ENCODE measurements around the gene KRTAP10-3.
"Not testable (repeated sequence)": the region's sequence is repeated elsewhere in the genome, so short reads cannot be mapped to it uniquely, and the experiment has no call there.

Gene KRTAP10-3

DNA sequence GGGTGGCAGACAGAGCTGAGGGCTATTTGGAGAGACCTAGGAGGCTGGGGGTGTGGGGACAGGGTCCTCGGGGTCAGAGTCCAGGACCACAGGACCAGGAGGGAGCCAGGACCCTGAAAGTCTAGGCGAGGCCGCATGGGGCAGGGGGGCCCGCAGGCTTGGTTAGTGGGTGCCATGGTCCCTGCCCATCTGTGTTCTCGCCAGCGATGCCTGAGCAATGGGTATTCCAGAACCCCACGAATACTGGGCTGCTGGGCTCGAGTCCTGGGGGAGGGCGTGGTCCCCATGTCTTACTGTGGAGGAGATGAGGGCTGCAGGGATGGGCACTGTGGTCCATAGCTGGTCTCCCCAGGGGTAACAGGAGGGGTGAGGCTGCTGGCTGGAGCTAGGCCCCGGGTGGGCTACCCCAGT, 31.7 kb upstream of the KRTAP10-3 start:
- no peak for DNase-seq (ENCODE audit: low read depth, low spot score)

DNA sequence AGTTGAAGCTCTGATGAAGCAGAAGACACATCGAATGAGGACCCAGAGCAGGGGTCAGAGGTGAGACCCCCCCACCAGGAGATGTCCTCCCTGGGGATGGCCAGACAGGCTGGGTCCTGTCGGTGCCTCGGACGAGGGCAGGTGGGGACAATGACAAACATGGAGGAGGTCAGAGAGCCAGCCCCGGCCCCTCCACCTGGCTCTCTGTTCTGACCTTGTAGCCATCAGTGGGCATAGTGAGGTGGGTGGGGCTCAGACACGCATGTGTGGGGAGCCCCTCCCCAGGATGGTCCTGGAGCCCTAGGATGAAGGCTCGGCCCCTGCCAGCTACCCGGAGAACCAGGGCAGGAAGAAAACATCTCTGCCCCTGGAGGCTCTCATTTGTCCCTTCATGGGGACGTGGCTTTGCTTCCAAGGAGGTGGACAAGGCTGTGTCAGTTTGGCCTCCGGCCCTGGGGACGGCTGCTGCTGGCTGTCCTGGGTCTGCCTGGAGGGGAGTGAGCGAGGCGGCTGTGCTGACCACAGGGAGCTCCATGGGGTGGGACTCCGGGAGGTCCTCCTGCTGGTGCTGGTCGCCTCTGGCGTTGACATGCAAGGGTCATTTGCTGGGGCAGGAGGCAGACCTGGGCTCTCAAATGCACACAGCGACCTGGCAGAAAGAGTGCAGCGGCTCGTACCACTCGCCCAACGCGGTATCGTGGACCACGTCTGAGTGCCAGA, 31.2 kb upstream of the KRTAP10-3 start:
- no peak for DNase-seq (ENCODE audit: low read depth, low spot score)

DNA sequence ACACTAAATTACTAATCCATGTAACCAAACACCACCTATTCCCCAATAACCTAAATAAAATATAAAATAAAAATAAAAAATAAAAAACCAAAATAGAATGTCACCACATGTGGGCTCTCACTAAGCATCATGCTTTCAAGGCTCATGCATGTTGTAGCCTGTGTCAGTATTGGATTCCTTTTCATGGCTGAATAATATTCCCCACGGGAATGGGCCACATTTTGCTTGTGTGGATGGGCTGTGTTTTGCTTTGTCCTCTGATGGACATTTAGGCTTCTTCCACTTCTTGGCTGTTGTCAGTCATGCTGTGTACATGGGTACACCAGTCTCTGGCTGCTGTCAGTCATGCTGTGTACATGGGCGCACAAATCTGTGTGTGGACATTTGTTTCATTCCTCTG, 30.5 kb upstream of the KRTAP10-3 start:
- no peak for DNase-seq (ENCODE audit: low read depth, low spot score)

DNA sequence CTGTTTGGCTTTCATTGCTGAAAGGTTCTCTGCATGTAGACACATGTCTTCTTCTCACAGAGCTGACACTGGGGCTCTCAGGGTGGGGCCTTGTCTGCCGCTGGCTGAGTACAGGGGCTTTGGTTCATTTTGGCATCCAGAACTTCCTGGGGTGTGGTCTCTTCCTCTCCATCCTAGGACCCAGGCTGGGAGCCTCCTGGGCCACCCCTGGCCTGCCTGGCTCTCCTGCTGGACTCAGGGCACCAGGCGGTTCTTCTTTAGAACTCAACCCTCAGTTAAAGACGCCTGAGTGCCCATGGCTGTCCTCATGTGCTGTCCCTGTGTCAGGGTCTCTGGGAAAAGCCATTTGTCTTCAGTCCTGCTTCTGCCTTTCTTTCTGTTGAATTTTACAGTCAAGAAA, 27.3 kb upstream of the KRTAP10-3 start:
- no peak for DNase-seq (ENCODE audit: low read depth, low spot score)

DNA sequence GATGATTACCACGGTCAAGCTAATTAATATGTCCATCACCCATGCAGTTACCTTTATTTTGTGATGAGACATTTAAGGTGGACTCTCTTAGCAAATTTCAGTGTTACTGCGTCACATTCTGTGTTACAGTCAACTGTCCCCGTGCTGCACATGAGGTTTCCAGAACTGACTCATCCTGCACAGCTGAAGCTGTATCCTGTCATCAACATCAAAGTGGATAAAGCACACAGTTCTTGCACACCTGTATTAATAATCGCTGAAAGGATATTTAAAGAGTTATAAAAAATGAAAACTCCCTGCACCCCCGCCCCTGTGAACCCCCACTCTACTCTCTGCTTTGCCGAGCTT, 25.2 kb upstream of the KRTAP10-3 start:
- DNase-seq (ENCODE audit: low read depth, low spot score) = no peak

DNA sequence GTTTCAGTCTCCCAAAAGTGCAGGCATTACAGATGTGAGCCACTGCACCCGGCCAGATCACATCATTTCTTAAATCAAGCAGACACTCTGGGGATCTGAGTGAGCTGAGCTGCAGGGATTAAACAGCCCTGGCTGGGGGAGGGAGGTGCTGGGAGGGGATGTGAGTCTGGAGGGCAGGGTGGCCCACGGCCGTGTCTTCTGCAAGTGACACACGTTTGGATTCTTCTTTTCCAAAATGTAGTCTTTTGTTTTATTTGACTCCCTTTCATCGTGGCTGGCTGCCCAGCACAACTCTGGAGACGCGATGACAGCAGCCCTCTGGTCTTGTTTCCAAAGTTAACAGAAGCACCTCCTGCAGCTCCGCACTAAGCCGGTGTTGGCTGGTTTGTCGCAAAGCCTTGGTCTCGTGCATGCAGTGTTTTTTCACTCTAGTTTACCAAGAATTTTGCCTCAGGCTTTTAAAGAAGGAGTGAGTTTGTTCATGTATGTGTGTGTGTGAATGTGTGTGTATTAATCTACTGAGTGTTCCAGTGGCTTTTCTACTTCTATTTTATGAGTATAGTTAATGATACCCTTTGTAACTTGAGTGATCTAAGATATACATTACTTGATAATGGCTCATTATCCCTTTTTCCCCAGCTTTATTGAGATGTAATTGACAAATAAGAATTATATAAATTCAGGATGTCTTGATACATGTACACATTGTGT, 24.6 kb upstream of the KRTAP10-3 start:
- no peak for DNase-seq (ENCODE audit: low read depth, low spot score)

- DNase-seq (ENCODE audit: low read depth, low spot score) = no peak
Observed at GRCh38 chr21:44582055-44582454, 23.5 kb upstream of the KRTAP10-3 start.

GRCh38 chr21:44581158-44581557, 22.6 kb upstream of the KRTAP10-3 start:
- DNase-seq (ENCODE audit: low read depth, low spot score) = no peak

GRCh38 chr21:44580231-44580821, 21.7 kb upstream of the KRTAP10-3 start, which contains the start of gene KRTAP10-5:
TSS of gene KRTAP10-5 (minus strand) at chr21:44580604. CDS start at chr21:44580578, 26 bp downstream.
- DNase-seq (ENCODE audit: low read depth, low spot score) = not testable (repeated sequence)

GRCh38 chr21:44579833-44580144, 21.2 kb upstream of the KRTAP10-3 start:
- DNase-seq (ENCODE audit: low read depth, low spot score) = no peak

DNA sequence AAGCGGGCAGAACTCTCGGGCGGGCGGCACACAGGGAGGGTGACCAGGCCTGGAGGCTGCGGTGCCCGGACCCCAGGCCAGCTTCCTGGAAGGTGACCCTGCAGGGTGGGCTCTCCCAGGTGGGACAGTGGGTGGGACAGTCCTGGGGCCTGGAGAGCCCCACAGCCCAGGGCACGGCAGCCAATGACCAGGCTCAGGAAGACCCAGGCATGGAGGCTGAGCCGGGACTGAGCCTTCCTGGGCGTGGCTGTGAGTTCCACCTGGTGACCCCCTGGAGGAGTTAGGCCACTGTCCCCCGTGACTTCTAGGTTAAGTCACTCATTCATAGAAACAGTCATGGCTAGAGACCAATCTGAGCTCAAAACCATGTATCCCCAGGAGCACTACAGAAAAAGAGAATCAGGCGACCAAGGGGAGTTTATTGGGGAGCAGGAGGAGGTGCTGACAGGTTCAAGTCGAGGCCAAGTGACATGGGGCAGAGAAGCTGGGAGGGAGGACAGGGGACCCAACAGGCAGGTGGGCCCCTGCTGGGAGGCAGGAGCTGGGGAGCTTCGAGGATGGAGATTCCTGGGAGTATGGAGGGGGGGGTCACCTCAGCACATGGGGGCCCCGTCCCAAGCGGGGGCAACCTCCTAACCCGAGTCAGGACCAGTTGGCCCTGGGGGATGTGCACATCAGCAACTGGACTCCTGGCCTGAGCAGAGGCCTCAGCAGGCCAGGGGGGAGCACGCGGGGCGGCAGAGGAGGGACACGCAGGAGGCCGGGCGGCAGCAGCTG, 20.6 kb upstream of the KRTAP10-3 start:
- no peak for DNase-seq (ENCODE audit: low read depth, low spot score)

- DNase-seq (ENCODE audit: low read depth, low spot score) = no peak
Observed at GRCh38 chr21:44578371-44579055, 19.9 kb upstream of the KRTAP10-3 start.

DNA sequence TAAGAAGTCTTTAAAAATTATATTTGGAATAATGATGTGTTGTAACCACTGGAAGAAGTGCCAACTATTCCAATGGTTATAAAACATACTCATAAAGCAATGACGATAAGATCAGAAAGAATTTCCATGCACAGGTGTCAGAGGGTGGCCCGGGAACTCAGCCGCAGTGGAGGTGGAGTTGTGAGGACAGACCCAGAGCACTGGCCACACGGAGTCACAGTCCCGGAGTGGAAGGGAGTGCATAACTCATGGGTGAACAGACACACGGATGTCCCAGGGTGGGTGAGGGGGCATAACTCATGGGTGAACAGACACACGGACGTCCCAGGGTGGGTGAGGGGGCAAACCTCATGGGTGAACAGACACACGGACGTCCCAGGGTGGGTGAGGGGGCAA, 17.4 kb upstream of the KRTAP10-3 start:
- no peak for DNase-seq (ENCODE audit: low read depth, low spot score)

GRCh38 chr21:44575307-44576024, 16.9 kb upstream of the KRTAP10-3 start:
- no peak for DNase-seq (ENCODE audit: low read depth, low spot score)

DNA sequence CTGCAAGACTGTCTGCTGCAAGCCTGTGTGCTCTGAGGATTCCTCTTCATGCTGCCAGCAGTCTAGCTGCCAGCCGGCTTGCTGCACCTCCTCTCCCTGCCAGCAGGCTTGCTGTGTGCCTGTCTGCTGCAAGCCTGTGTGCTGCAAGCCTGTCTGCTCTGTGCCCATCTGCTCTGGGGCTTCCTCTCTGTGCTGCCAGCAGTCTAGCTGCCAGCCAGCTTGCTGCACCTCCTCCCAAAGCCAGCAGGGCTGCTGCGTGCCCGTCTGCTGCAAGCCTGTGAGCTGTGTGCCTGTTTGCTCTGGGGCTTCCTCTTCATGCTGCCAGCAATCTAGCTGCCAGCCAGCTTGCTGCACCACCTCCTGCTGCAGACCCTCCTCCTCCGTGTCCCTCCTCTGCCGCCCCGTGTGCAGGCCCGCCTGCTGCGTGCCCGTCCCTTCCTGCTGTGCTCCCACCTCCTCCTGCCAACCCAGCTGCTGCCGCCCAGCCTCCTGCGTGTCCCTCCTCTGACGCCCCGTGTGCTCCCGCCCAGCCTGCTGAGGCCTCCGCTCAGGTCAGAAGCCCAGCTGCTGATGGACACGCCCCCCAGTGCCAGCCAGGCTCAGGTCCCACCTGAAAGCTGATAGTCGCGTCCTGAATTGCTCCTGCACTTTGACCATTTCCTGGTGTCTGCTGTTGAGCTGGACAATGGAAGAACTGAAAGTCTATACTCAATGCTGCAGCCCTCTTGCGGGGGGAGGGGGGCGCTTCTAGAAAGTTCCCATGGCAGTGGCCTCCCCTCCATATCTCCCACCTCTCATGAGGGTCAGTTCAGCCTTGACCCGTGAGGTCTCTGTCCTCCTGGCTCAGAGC, 16.1 kb upstream of the KRTAP10-3 start:
- no peak for DNase-seq (ENCODE audit: low read depth, low spot score)

- not testable (repeated sequence) for DNase-seq (ENCODE audit: low read depth, low spot score)
Observed at GRCh38 chr21:44573630-44574456, 15.2 kb upstream of the KRTAP10-3 start, which contains the start of gene KRTAP10-4. TSS of gene KRTAP10-4 (plus strand) at chr21:44573729. CDS start at chr21:44573759, 30 bp downstream.

- DNase-seq (ENCODE audit: low read depth, low spot score) = no peak
Observed at GRCh38 chr21:44572959-44573583, 14.5 kb upstream of the KRTAP10-3 start.
